Effector memory CD4-positive, alpha-beta T cell (primary cell): ENCODE results near the gene WDR7.

Experiments
- DNase-seq, 3 donors: peaks; one replicate each; pipeline ENCODE4 v3.0.0-alpha.2; 2020
- H3K27ac ChIP-seq: 2 replicates; pipeline ENCODE4 v1.7.0; 2013; ENCODE audit warnings: mild to moderate bottlenecking, low read length, moderate library complexity; ENCODE audit not compliant: insufficient read depth, poor library complexity, severe bottlenecking
- H3K27me3 ChIP-seq: replicated peaks from 2 replicates; pipeline ENCODE4 v1.7.0; 2013; ENCODE audit warnings: mild to moderate bottlenecking, low read length; ENCODE audit not compliant: insufficient read depth, control insufficient read depth, poor library complexity, severe bottlenecking
- H3K36me3 ChIP-seq: 2 replicates; pipeline ENCODE4 v1.7.0; 2013; ENCODE audit warnings: mild to moderate bottlenecking, low read length, moderate library complexity; ENCODE audit not compliant: control insufficient read depth, insufficient read depth
- H3K4me1 ChIP-seq: 2 replicates; pipeline ENCODE4 v1.7.0; 2013; ENCODE audit warnings: low read length, mild to moderate bottlenecking; ENCODE audit not compliant: control insufficient read depth, insufficient read depth, poor library complexity, severe bottlenecking
- H3K4me3 ChIP-seq: 2 replicates; pipeline ENCODE4 v1.7.0; 2013; ENCODE audit warnings: low read length, low read depth, mild to moderate bottlenecking; ENCODE audit not compliant: insufficient read depth, poor library complexity, severe bottlenecking
- H3K9me3 ChIP-seq: 2 replicates; pipeline ENCODE4 v1.7.0; 2013; ENCODE audit warnings: mild to moderate bottlenecking, low read length, moderate library complexity; ENCODE audit not compliant: control insufficient read depth

The WDR7 gene

GRCh38 chr18:56890632-56891031 lies 239.5 kb downstream of the WDR7 start:
- no peak overlapping the region for H3K4me3 ChIP-seq
- H3K9me3 ChIP-seq = no peaks in the 10 kb centered on the region
- no peaks in the 10 kb centered on the region for H3K4me1 ChIP-seq
- peaks cover 4% of the 10 kb centered on the region for H3K36me3 ChIP-seq
- no peak overlapping the region for H3K27ac ChIP-seq
- H3K27me3 ChIP-seq = no peaks in the 10 kb centered on the region
- DNase-seq = no peak

- no peak for DNase-seq
- H3K4me1 ChIP-seq = no peaks in the 10 kb centered on the region
- no peaks in the 10 kb centered on the region for H3K27me3 ChIP-seq
- no peak overlapping the region for H3K27ac ChIP-seq
- H3K4me3 ChIP-seq = no peak overlapping the region
- no peaks in the 10 kb centered on the region for H3K9me3 ChIP-seq
- H3K36me3 ChIP-seq = peaks cover 4% of the 10 kb centered on the region
Observed at GRCh38 chr18:56891116-56891515, 240.0 kb downstream of the WDR7 start.

DNA sequence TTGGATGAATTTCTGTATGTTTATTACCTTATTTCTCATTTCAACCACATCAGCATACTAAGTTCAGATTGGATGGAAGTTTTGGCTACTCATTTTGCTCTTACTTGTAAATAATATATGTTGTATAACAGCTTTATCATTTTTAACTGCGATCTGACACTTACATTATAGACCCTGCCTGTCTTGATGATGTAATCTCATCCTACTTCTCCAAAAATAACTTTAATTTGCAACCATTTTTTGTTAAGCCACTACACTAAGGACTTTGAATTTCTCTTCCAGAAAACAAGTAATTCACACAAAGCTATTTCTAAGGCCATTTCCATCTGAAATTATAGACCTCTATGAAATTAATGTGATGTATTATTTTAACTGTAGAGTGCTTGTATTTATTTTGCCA lies 240.7 kb downstream of the WDR7 start:
- no peak overlapping the region for H3K27ac ChIP-seq
- DNase-seq = no peak
- no peaks in the 10 kb centered on the region for H3K27me3 ChIP-seq
- H3K9me3 ChIP-seq = no peaks in the 10 kb centered on the region
- no peaks in the 10 kb centered on the region for H3K4me1 ChIP-seq
- no peak overlapping the region for H3K4me3 ChIP-seq
- peaks cover 4% of the 10 kb centered on the region for H3K36me3 ChIP-seq

- Histone ChIP-seq H3K27ac (no peak overlapping the region), H3K9me3 (no peaks in the 10 kb centered on the region), H3K36me3 (no peaks in the 10 kb centered on the region), H3K27me3 (no peaks in the 10 kb centered on the region), H3K4me3 (no peak overlapping the region), H3K4me1 (no peaks in the 10 kb centered on the region)
- DNase-seq = no peak
Observed at GRCh38 chr18:56897122-56897521, 246.0 kb downstream of the WDR7 start.

DNA sequence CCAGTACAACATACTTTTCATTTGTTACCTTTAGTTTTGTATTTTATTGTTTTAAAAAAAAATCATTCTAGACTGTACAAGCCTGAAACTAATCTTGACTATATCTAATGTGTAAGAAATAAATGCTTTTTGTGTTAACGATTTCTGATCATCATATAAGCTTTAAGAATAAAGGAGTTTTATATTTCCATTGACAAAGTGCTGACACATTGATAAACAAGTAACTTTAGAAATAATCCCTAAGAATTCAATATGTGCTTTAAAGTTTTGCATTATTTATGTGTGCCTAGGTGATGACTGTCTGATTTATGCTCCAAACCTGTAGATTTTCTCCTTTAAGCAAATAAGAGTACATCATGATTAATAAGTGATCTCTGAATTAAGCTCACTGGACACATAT lies 248.5 kb downstream of the WDR7 start:
- Histone ChIP-seq H3K9me3 (no peaks in the 10 kb centered on the region), H3K4me3 (no peak overlapping the region), H3K4me1 (no peaks in the 10 kb centered on the region), H3K27ac (no peak overlapping the region), H3K27me3 (no peaks in the 10 kb centered on the region), H3K36me3 (no peaks in the 10 kb centered on the region)
- DNase-seq = no peak

- Histone ChIP-seq H3K4me1 (no peaks in the 10 kb centered on the region), H3K9me3 (no peaks in the 10 kb centered on the region), H3K36me3 (no peaks in the 10 kb centered on the region), H3K27ac (no peak overlapping the region), H3K4me3 (no peak overlapping the region), H3K27me3 (no peaks in the 10 kb centered on the region)
- DNase-seq = no peak
Observed at GRCh38 chr18:56900195-56901094, 249.3 kb downstream of the WDR7 start.

DNA sequence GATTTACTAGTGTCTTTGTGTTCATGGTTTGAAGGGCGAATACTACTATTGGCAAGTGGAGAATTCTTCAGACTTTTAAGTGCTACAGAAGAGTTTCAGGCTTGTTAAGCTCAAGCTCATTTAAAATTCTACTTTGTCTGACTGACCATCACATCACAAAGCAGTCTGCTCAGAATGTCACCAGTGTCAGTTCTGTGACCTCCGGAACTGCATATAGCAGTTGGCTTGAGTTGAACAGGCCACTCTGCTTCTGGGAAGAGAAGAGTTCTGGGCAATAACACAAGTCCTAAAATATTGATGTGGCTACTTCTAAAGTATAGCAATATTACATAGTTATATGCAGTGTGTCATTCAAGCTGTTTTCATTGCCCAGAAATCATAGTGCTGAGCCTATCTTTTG lies 250.8 kb downstream of the WDR7 start:
- no peaks in the 10 kb centered on the region for H3K36me3 ChIP-seq
- no peak overlapping the region for H3K4me3 ChIP-seq
- no peaks in the 10 kb centered on the region for H3K4me1 ChIP-seq
- H3K27me3 ChIP-seq = no peaks in the 10 kb centered on the region
- no peaks in the 10 kb centered on the region for H3K9me3 ChIP-seq
- H3K27ac ChIP-seq = no peak overlapping the region
- DNase-seq = no peak

DNA sequence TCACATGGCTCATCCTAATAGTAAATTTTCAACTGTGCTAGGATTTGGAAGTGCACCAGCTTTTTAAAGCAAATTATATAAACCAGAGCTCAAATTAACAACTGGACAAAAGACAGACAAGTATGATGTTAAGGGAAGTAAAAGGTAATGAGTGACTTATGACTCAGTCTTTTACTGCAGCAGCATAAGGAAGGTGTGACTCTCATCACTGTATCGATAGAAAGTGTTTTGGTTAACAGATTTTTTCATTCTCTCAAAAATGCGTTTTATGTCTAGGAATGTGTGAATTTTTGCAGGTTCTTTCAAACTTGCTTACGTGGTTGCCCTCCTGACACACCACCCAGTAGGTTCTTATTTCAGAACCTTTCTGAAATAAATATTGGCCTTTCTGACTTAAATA lies 251.5 kb downstream of the WDR7 start:
- H3K9me3 ChIP-seq = no peaks in the 10 kb centered on the region
- no peak overlapping the region for H3K27ac ChIP-seq
- no peak overlapping the region for H3K4me3 ChIP-seq
- no peaks in the 10 kb centered on the region for H3K27me3 ChIP-seq
- DNase-seq = no peak
- H3K36me3 ChIP-seq = no peaks in the 10 kb centered on the region
- no peaks in the 10 kb centered on the region for H3K4me1 ChIP-seq

GRCh38 chr18:56903686-56904085 lies 252.5 kb downstream of the WDR7 start:
- no peak for DNase-seq

GRCh38 chr18:56907771-56908170 lies 256.6 kb downstream of the WDR7 start:
- H3K9me3 ChIP-seq = no peaks in the 10 kb centered on the region
- no peaks in the 10 kb centered on the region for H3K27me3 ChIP-seq
- H3K36me3 ChIP-seq = no peaks in the 10 kb centered on the region
- H3K27ac ChIP-seq = no peak overlapping the region
- no peak overlapping the region for H3K4me3 ChIP-seq
- no peak for DNase-seq
- no peaks in the 10 kb centered on the region for H3K4me1 ChIP-seq

More at GRCh38 chr18:56903686-56904085, 252.5 kb downstream of the WDR7 start:
- no peaks in the 10 kb centered on the region for H3K27me3 ChIP-seq
- H3K4me1 ChIP-seq = no peaks in the 10 kb centered on the region
- H3K27ac ChIP-seq = no peak overlapping the region
- no peaks in the 10 kb centered on the region for H3K36me3 ChIP-seq
- no peaks in the 10 kb centered on the region for H3K9me3 ChIP-seq
- H3K4me3 ChIP-seq = no peak overlapping the region
